HG02571 (cell line): ENCODE data around the gene GDE1.
"Not testable (repeated sequence)": the region's sequence is repeated elsewhere in the genome, so short reads cannot be mapped to it uniquely, and the experiment has no call there.

Source experiments
- ATAC-seq: cut with Tn5 transposase; IDR thresholded peaks from one replicate; pipeline ENCODE4 v1.9.1; 2021; ENCODE audit warnings: mild to moderate bottlenecking, moderate library complexity; ENCODE audit not compliant: unreplicated experiment

The GDE1 gene, protein sequence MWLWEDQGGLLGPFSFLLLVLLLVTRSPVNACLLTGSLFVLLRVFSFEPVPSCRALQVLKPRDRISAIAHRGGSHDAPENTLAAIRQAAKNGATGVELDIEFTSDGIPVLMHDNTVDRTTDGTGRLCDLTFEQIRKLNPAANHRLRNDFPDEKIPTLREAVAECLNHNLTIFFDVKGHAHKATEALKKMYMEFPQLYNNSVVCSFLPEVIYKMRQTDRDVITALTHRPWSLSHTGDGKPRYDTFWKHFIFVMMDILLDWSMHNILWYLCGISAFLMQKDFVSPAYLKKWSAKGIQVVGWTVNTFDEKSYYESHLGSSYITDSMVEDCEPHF

DNA sequence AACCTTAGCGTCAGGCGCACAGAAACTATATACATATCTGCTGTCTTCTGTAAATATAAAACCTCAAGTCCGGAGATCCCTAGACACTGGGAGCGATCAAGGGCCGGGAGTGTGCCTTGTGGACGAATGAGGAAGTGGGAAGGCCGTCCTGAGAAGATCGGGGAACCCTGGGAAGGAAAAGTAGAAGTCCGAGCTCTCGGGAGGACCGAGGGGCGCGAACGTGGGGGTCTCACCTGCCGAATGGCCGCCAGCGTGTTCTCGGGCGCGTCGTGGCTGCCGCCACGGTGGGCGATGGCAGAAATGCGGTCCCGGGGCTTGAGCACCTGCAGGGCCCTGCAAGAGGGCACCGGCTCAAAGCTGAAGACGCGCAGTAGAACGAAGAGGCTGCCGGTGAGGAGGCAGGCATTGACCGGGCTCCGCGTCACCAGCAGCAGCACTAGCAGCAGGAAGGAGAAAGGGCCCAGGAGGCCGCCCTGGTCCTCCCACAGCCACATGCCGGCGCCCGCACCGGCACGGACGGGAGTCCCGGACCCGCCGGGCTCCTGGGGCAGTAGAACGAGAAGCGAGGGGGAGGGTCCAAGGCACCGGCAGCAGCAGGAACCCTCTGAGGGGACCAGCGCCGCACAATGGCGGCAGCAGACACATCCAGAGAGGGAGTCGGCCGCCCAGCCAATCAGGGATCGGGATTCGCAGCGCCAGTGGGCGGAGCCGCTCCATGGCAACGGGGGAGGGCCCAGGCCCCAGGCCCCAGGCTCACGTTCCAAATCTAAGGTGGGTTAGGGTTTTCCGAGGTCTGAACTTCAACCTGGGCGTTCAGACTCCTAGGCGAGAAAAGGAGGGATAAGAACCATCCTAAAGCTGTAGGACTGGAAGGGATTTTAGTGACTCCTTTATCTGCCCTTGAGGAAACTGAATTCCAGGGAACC lies at the start of gene GDE1:
TSS of gene GDE1 (minus strand) at position 628 of the 926 bp plus-strand sequence. CDS start at position 494, 134 bp downstream.
- ATAC-seq = peak; percentile 79

GRCh38 chr16:19567560-19567959 lies 45.7 kb upstream of the GDE1 start:
- ATAC-seq = no peak

DNA sequence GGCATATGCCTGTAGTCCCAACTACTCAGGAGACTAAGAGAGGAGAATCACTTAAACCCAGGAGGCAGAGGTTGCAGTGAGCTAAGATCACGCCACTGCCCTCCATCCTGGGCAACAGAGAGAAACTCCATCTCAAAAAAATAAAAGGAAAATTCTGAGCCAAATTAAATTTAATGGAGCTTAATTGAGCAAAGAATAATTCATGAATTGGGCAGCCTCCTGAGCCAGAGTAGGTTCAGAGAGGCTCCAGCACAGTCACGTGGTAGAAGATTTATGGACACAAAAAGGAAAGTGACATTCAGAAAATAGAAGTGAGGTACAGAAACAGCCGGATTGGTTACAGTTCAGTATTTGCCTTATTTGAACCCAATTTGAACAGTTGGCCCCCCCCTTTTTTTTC lies 44.5 kb upstream of the GDE1 start:
- no peak for ATAC-seq

DNA sequence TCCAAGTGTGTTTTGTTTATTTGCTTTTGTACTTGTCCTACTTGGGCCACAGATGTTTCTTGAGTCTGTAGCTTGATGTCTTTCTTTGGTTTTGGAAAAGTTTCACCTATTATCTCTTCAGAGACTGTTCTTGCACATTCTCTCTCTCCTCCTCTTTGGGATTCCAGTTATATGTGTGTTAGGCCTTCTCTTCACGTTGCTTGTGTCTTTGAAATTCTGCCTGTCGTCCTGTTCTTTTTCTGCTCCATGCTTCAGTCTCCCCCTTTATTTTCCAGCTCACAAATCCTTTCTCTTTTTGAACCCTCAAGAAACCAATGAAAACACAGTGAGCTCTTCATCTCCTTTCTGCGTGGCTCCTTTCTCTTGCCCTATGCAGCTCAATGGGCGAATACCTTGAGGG lies 41.5 kb upstream of the GDE1 start:
- ATAC-seq = no peak

DNA sequence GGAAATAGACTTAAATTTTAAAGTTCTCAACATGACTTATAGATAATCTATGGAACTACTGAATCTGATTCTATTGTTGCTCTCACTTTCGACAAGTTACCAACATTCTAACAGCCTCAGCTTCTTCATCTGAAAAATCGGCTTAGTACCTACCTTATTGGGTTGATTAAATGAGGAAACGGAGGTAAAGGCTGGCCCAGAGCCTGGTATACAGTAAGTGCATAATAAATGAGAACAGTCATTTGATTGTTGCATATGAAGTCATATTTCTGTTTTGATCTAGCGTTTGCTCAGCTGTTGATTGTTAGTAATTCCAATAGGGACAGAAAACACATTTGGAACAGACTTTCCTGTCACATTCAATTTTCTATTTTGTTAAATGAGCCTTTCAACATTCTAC lies 38.2 kb upstream of the GDE1 start:
- ATAC-seq = no peak

DNA sequence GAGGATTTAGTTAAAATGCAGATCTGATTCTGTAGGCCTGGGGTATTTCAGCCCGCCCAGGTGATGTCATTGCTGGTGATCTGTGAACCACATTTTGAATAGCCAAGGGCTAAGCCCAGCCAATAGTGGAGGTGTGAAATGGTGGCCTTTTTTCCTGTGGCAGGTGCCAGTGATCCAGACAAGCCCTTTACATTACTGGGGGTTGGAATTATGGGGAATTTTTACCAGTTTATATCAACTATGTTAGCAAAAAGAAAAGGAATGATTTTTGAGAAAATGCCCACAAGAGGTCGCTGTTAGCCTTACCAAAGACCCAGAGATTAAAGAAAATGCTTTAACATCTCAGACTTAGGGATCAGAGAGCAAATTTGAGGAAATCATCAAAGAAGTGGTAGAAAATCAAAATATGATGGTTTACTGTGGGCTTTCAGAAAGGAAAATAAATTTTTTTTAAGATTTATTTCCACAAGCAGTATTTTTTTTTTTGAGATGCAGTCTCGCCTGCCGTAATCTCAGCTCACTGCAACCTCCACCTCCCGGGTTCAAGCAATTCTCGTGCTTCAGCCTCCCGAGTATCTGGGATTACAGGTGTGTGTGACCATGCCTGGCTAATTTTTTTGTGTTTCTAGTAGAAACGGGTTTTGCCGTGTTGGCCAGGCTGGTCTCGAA lies 37.5 kb upstream of the GDE1 start:
- ATAC-seq = no peak

DNA sequence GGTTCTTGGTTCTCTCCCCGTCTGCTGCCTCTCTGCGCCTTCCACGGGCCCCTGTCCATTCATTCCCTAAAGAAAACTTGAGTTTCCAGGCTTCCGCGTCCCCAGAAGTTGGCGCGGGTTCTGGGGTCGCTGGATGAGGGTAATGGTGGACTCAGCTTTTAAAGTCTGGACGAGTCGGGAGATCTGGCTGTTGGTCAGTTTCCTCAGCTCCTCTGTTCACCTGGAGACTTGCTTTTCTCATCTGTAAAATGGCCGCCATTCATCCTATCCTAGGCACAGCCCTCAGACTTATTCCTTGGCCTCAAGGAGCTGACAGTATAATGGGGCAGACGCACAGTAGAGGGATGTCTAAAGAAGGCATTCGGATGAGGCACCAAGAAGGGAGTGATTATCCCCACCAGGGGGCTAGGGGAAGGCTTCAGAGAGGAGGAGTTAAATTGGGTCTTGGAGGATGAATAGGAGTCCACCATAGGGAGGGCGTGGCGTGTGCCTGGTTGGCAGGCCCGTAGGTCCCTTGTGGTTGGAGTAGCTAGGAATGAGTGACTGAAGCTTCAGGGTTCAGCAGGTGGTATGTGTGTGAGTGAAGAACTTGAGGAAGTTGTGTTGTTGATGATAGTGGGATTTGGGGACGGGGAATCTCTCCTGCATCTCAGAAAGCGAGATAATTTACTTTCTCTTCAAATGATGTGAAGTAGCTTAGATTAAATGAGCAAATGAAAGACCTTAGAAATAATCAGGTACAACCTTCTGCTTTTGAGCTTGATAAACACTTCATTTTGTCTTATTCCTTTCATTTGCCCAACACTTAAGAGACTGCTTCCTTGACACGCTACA lies 34.3 kb upstream of the GDE1 start:
- ATAC-seq = no peak

GRCh38 chr16:19555186-19555937 lies 33.5 kb upstream of the GDE1 start, which contains the start of gene VPS35L:
Gene VPS35L (plus strand): TSS chr16:19555703. CDS start chr16:19555730, 27 bp downstream.
- peak; percentile 94 for ATAC-seq

GRCh38 chr16:19549673-19550072 lies 27.8 kb upstream of the GDE1 start:
- no peak for ATAC-seq

GRCh38 chr16:19548144-19548543 lies 26.2 kb upstream of the GDE1 start:
- ATAC-seq = no peak

DNA sequence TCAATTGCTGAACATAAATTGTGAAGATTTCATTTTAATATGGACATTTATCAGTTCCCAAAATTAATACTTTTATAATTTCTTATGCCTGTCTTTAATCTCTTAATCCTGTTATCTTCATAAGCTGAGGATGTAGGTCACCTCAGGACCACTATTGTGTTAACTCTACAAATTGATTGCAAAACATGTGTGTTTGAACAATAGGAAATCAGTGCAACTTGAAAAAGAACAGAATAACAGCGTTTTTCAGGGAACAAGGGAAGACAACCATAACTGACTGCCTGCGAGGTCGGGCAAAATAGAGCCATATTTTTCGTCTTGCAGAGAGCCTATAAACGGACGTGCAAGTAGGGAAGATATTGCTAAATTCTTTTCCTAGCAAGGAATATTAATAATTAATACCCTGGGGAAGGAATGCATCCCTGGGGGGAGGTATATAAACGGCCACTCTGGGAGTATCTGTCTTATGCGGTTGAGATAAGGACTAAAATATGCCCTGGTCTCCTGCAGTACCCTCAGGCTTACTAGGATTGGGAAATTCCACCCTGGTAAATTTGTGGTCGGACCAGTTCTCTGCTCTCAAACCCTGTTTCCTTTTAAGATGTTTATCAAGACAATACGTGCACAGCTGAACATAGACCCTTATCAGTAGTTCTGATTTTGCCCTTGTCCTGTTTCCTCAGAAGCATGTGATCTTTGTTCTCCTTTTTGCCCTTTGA lies 21.5 kb upstream of the GDE1 start:
- ATAC-seq = not testable (repeated sequence)

DNA sequence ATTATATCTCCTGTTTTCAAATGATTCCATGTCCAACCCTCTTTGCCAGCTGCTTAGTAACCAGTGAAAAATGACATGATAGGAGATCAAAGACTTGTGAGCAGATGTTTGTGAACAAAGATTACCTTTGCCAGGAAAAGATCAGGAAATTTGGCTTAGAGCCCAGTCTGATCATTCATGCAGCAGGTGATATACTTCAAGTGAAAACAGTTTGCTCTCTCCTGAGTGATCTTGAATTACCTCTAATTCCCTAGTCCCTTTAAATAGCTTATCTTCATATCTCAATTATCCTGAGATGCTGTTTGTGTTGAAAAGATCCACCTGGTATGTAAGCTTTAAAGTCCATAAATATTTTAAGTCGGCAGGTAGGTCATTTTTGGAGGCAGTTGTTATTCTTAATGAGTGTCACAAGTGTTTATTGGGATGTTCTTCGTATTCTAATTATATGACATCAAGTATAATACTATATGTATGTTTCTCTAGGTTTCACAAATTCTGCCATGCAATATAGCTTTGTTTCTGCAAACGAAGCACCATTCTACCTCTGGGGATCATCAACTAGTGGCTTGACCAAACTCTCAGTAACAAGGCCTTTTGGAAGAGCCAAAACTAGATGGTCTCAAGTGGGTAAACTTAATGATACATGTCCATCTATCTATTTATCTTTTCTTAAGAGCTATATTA lies 20.4 kb upstream of the GDE1 start:
- ATAC-seq = no peak

GRCh38 chr16:19540241-19540970 lies 18.5 kb upstream of the GDE1 start:
- no peak for ATAC-seq

DNA sequence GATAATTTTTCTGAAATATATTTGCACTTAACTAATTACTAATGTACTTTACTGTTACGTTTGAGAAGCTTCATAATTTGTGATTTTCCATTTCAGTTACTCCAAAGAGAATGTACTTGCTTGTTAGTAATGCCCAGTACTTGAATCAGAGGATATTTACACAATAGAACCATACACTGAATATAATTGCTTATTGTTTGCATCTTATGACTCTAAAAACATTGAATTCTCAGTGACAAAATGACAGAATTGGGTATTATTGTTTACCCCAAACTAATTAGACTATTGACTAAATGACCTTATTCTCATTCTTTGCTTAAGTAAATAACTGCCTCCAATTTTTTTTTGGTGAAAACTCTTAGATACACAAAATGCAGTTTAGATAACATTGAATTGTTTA lies 10.7 kb upstream of the GDE1 start:
- no peak for ATAC-seq

- no peak for ATAC-seq
Observed at GRCh38 chr16:19528666-19529065, 6.8 kb upstream of the GDE1 start.

DNA sequence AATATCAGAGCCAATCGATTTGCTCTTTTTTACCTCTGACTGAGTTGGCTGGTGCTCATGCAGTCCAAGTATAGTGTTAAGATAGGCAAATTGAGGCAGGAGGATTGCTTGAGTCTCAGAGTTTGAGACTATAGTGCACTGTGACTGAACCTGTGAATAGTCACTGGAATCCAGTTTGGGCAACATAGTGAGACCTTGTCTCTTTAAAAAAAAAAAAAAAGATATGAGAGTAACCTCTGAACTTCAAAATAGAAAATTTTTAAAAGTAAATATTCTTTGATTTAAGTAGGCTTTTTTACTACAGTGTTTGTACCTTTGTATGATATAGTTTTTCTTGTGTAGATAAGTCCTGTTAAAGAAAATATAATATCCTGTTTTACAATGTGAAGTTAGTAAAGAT lies 5.3 kb upstream of the GDE1 start:
- no peak for ATAC-seq

DNA sequence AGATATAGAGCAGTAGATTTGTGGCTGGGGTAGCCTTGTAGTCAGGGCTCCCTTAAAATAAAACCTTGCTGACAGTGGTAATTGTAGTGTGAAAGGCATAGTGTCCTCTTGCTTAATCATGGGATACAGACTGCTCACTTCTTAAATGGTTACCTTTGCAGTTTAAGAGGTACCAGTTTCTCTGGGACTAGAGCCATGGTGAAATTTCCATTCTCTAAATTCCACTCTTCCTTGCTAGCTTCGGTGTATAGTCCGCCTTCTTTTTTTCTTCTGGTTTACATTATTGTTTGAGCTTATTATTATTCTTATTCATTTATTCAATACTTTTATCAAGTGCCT lies 3.5 kb upstream of the GDE1 start:
- no peak for ATAC-seq
